ENCODE data around the gene NUP85.

Gene NUP85

DNA sequence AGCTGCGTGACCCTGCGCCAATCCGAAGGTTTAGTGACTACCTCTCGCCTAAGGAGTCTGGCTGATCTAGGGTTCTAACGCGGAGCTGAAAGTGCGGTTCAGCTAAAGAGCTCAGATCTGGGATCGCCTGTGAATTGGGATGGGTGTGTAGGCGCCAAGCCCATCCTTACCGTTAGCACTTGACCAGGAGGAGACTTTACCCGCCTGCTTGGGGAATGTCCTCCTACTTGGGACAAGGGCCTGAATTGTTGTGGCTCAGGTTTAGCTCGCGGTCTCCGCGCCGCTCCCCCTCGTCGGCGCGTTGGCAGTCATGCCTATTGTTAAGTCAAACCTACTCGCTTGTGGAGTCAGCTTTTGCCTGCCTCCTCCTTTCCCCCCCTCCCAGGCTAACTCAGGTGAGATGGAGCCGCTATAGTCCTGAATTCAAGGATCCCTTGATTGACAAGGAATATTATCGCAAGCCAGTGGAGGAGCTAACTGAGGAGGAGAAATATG is 56.7 kb downstream of the NUP85 start:
- WGBS, 2 donors (ENCODE audit: extremely low coverage in 2 of 2, insufficient read length in 2 of 2, insufficient replicate concordance in 1 of 2), result no CpG with 5 or more reads among the region's 23 CpGs
- H3K27me3 ChIP-seq (ENCODE audit: control insufficient read depth in 3 of 3, insufficient read depth in 3 of 3, low read depth in 1 of 3, low read length in 3 of 3), result no peaks in the 10 kb centered on the region
- H2BK12ac ChIP-seq (ENCODE audit: low read length), result no peak overlapping the region
- peak overlapping the region; percentile 98 for H3K23ac ChIP-seq (ENCODE audit: low read depth, low read length, poor library complexity)
- no peak overlapping the region for H2BK15ac ChIP-seq (ENCODE audit: low read length)
- H3K27ac ChIP-seq (replicated peaks; ENCODE audit: low read length), result peak overlapping the region; percentile 66
- H3K4me2 ChIP-seq (ENCODE audit: insufficient read depth, low read length, poor library complexity, severe bottlenecking), result peak overlapping the region; percentile 84
- no peak overlapping the region for H3K4ac ChIP-seq (ENCODE audit: low read length)
- H3K14ac ChIP-seq (ENCODE audit: low read length), result no peak overlapping the region
- H2BK120ac ChIP-seq (ENCODE audit: low read depth, low read length), result no peak overlapping the region
- no peak for DNase-seq (ENCODE audit: low spot score)
- H3K9ac ChIP-seq (ENCODE audit: low read depth, low read length, poor library complexity), result peak overlapping the region; percentile 93
- H2BK5ac ChIP-seq (ENCODE audit: low read length), result peak overlapping the region; percentile 95
- H3K4me3 ChIP-seq (ENCODE audit: low read length in 2 of 2), result peak overlapping the region; percentile 95 to 97
- H3K36me3 ChIP-seq (replicated peaks in 1 of 2; ENCODE audit: control insufficient read depth in 2 of 2, insufficient read depth in 2 of 2, low read length in 2 of 2), result peaks cover 26 to 47% of the 10 kb centered on the region in 2 donors
- H4K91ac ChIP-seq (ENCODE audit: low read depth, low read length, poor library complexity), result no peak overlapping the region
- peak overlapping the region; percentile 64 for H2AK5ac ChIP-seq (ENCODE audit: low read depth, low read length)
- peaks cover 18% of the 10 kb centered on the region for H3K79me1 ChIP-seq (ENCODE audit: low read depth, low read length)
- no peaks in the 10 kb centered on the region for H3K9me3 ChIP-seq (replicated peaks in 1 of 2; ENCODE audit: control insufficient read depth in 2 of 2, insufficient read depth in 1 of 2, low read depth in 1 of 2, low read length in 2 of 2)
- peak overlapping the region; percentile 94 for H2AFZ ChIP-seq (ENCODE audit: low read length)
- no peak overlapping the region for H4K8ac ChIP-seq (ENCODE audit: low read depth, low read length)
- no peak overlapping the region for H3K18ac ChIP-seq (ENCODE audit: low read length)
- peaks cover 7 to 12% of the 10 kb centered on the region in 2 donors for H3K4me1 ChIP-seq (ENCODE audit: control insufficient read depth in 2 of 2, insufficient read depth in 1 of 2, low read depth in 1 of 2, low read length in 2 of 2)

DNA sequence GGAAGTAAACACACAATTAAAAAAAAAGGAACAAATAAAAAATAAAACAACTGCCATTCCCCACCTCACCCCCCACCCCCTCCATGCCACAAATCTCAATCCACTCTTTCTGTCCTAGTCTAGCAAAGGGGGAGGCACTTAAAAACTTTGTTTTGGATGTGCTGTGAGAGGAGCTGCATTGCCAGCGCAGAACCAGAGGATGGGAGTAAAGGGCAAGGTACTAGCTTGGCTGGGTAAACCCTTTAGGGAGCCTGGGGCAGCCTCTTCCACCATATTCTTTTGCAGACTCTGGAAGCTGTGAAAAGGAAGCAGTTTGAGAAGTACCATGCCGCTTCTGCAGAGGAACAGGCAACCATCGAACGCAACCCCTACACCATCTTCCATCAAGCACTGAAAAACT is 57.6 kb downstream of the NUP85 start:
- peak overlapping the region in 1 of 2 donors; percentile 97 for H3K4me3 ChIP-seq (ENCODE audit: low read length in 2 of 2)
- no CpG with 5 or more reads among the region's 4 CpGs for WGBS, 2 donors (ENCODE audit: extremely low coverage in 2 of 2, insufficient read length in 2 of 2, insufficient replicate concordance in 1 of 2)
- H3K27ac ChIP-seq (replicated peaks; ENCODE audit: low read length), result no peak overlapping the region
- H3K9ac ChIP-seq (ENCODE audit: low read depth, low read length, poor library complexity), result no peak overlapping the region
- no peak overlapping the region for H3K18ac ChIP-seq (ENCODE audit: low read length)
- H3K36me3 ChIP-seq (replicated peaks in 1 of 2; ENCODE audit: control insufficient read depth in 2 of 2, insufficient read depth in 2 of 2, low read length in 2 of 2), result peaks cover 26 to 52% of the 10 kb centered on the region in 2 donors
- H3K9me3 ChIP-seq (replicated peaks in 1 of 2; ENCODE audit: control insufficient read depth in 2 of 2, insufficient read depth in 1 of 2, low read depth in 1 of 2, low read length in 2 of 2), result no peaks in the 10 kb centered on the region
- no peak overlapping the region for H3K23ac ChIP-seq (ENCODE audit: low read depth, low read length, poor library complexity)
- H2BK12ac ChIP-seq (ENCODE audit: low read length), result no peak overlapping the region
- no peaks in the 10 kb centered on the region for H3K27me3 ChIP-seq (ENCODE audit: control insufficient read depth in 3 of 3, insufficient read depth in 3 of 3, low read depth in 1 of 3, low read length in 3 of 3)
- H3K79me1 ChIP-seq (ENCODE audit: low read depth, low read length), result peaks cover 19% of the 10 kb centered on the region
- no peak overlapping the region for H2BK120ac ChIP-seq (ENCODE audit: low read depth, low read length)
- H2BK5ac ChIP-seq (ENCODE audit: low read length), result no peak overlapping the region
- no peak overlapping the region for H3K4me2 ChIP-seq (ENCODE audit: insufficient read depth, low read length, poor library complexity, severe bottlenecking)
- no peak overlapping the region for H3K4ac ChIP-seq (ENCODE audit: low read length)
- H2AK5ac ChIP-seq (ENCODE audit: low read depth, low read length), result no peak overlapping the region
- no peak overlapping the region for H2BK15ac ChIP-seq (ENCODE audit: low read length)
- H4K91ac ChIP-seq (ENCODE audit: low read depth, low read length, poor library complexity), result no peak overlapping the region
- no peak overlapping the region for H4K8ac ChIP-seq (ENCODE audit: low read depth, low read length)
- DNase-seq (ENCODE audit: low spot score), result no peak
- H2AFZ ChIP-seq (ENCODE audit: low read length), result no peak overlapping the region
- no peak overlapping the region for H3K14ac ChIP-seq (ENCODE audit: low read length)
- peaks cover 7 to 12% of the 10 kb centered on the region in 2 donors for H3K4me1 ChIP-seq (ENCODE audit: control insufficient read depth in 2 of 2, insufficient read depth in 1 of 2, low read depth in 1 of 2, low read length in 2 of 2)

DNA sequence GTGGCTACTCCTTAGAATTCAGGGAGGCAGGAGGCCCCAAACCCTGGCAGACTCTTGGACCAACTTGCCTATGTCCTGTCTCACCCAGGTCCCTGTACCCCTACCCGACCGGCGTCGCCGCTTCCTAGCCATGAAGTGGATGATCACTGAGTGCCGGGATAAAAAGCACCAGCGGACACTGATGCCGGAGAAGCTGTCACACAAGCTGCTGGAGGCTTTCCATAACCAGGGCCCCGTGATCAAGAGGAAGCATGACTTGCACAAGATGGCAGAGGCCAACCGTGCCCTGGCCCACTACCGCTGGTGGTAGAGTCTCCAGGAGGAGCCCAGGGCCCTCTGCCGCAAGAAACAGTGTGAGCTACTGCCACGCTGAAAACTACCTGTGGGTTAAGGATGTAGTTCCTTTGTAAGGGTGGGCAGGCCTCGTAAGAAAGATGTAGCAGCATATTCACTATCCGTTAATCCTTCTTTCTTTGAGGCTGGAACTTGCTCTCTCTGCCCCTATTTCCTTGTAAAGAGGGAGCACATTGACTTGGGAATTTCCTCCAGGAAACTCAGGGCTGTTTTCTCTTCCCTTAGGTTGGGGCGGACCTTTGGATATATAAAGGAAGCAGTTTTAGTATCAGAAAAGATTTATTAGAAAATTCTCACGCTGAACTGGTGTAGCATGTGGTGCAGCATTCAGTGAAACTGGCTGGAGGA is 60.3 kb downstream of the NUP85 start:
- Histone ChIP-seq H3K4me3 (ENCODE audit: low read length in 2 of 2) (no peak overlapping the region), H3K79me1 (ENCODE audit: low read depth, low read length) (peaks cover 10% of the 10 kb centered on the region), H3K27me3 (ENCODE audit: control insufficient read depth in 3 of 3, insufficient read depth in 3 of 3, low read depth in 1 of 3, low read length in 3 of 3) (no peaks in the 10 kb centered on the region), H2BK120ac (ENCODE audit: low read depth, low read length) (no peak overlapping the region), H2BK15ac (ENCODE audit: low read length) (no peak overlapping the region), H3K23ac (ENCODE audit: low read depth, low read length, poor library complexity) (no peak overlapping the region), H3K4ac (ENCODE audit: low read length) (no peak overlapping the region), H2AFZ (ENCODE audit: low read length) (no peak overlapping the region), H3K4me1 (ENCODE audit: control insufficient read depth in 2 of 2, insufficient read depth in 1 of 2, low read depth in 1 of 2, low read length in 2 of 2) (peaks cover 5 to 6% of the 10 kb centered on the region in 2 donors), H2BK12ac (ENCODE audit: low read length) (no peak overlapping the region), H2AK5ac (ENCODE audit: low read depth, low read length) (no peak overlapping the region), H3K9ac (ENCODE audit: low read depth, low read length, poor library complexity) (no peak overlapping the region), H3K4me2 (ENCODE audit: insufficient read depth, low read length, poor library complexity, severe bottlenecking) (no peak overlapping the region), H4K8ac (ENCODE audit: low read depth, low read length) (no peak overlapping the region), H3K9me3 (replicated peaks in 1 of 2; ENCODE audit: control insufficient read depth in 2 of 2, insufficient read depth in 1 of 2, low read depth in 1 of 2, low read length in 2 of 2) (no peaks in the 10 kb centered on the region), H3K14ac (ENCODE audit: low read length) (no peak overlapping the region), H4K91ac (ENCODE audit: low read depth, low read length, poor library complexity) (no peak overlapping the region), H3K27ac (replicated peaks; ENCODE audit: low read length) (no peak overlapping the region), H3K36me3 (replicated peaks in 1 of 2; ENCODE audit: control insufficient read depth in 2 of 2, insufficient read depth in 2 of 2, low read length in 2 of 2) (peaks cover 26 to 52% of the 10 kb centered on the region in 2 donors), H3K18ac (ENCODE audit: low read length) (no peak overlapping the region), H2BK5ac (ENCODE audit: low read length) (no peak overlapping the region)
- no peak for DNase-seq (ENCODE audit: low spot score)
- WGBS, 2 donors (ENCODE audit: extremely low coverage in 2 of 2, insufficient read length in 2 of 2, insufficient replicate concordance in 1 of 2), result no CpG with 5 or more reads among the region's 17 CpGs

DNA sequence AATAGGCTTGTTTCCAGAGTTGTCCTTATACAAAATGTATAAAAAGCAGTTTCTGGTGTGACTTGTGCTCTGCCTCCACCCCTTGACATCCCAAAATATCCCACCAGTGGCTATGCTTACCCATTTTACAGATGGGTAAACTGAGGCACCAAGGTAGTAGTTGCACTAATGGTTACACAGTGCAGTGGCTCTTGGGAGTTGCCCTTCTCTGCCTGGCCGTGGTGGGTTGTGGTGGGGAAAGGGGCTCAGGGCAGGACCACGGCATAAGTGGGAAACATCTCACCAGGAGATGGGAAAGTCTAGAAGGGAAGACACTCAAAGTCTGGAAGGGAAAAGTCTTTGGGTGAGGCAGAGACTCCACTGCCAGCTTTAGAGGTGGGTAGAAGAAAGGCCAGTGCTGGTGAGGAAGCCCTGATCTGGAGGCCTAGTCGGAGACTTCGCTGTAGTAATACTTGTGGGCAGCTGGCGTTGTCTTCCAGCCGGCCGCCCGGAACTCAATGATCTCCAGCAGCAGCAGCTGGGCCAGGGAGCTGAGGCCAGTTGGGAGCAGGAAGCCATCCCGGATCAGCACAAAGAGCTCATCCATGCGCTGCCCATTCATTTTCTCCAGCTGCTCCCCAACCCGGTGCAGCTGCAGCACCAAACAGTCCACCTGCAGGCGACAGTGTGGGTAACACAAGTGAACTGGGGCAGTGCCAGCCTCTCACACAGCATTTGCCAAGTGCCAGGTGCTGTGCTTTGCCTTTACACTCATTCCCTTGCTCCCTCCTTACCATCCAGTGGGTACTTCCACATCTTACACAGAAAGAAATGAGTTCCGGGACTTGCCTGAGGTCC is 61.1 kb downstream of the NUP85 start:
- peaks cover 5 to 6% of the 10 kb centered on the region in 2 donors for H3K4me1 ChIP-seq (ENCODE audit: control insufficient read depth in 2 of 2, insufficient read depth in 1 of 2, low read depth in 1 of 2, low read length in 2 of 2)
- H2AFZ ChIP-seq (ENCODE audit: low read length), result no peak overlapping the region
- no peaks in the 10 kb centered on the region for H3K9me3 ChIP-seq (replicated peaks in 1 of 2; ENCODE audit: control insufficient read depth in 2 of 2, insufficient read depth in 1 of 2, low read depth in 1 of 2, low read length in 2 of 2)
- no peak for DNase-seq (ENCODE audit: low spot score)
- H2AK5ac ChIP-seq (ENCODE audit: low read depth, low read length), result no peak overlapping the region
- no peak overlapping the region for H3K4ac ChIP-seq (ENCODE audit: low read length)
- H2BK5ac ChIP-seq (ENCODE audit: low read length), result no peak overlapping the region
- H4K8ac ChIP-seq (ENCODE audit: low read depth, low read length), result no peak overlapping the region
- peaks cover 26 to 52% of the 10 kb centered on the region in 2 donors for H3K36me3 ChIP-seq (replicated peaks in 1 of 2; ENCODE audit: control insufficient read depth in 2 of 2, insufficient read depth in 2 of 2, low read length in 2 of 2)
- H3K9ac ChIP-seq (ENCODE audit: low read depth, low read length, poor library complexity), result no peak overlapping the region
- no peak overlapping the region for H2BK15ac ChIP-seq (ENCODE audit: low read length)
- no peaks in the 10 kb centered on the region for H3K27me3 ChIP-seq (ENCODE audit: control insufficient read depth in 3 of 3, insufficient read depth in 3 of 3, low read depth in 1 of 3, low read length in 3 of 3)
- H3K27ac ChIP-seq (replicated peaks; ENCODE audit: low read length), result no peak overlapping the region
- no peak overlapping the region for H3K23ac ChIP-seq (ENCODE audit: low read depth, low read length, poor library complexity)
- no CpG with 5 or more reads among the region's 13 CpGs for WGBS, 2 donors (ENCODE audit: extremely low coverage in 2 of 2, insufficient read length in 2 of 2, insufficient replicate concordance in 1 of 2)
- no peak overlapping the region for H3K4me2 ChIP-seq (ENCODE audit: insufficient read depth, low read length, poor library complexity, severe bottlenecking)
- peaks cover 6% of the 10 kb centered on the region for H3K79me1 ChIP-seq (ENCODE audit: low read depth, low read length)
- no peak overlapping the region for H2BK12ac ChIP-seq (ENCODE audit: low read length)
- no peak overlapping the region for H4K91ac ChIP-seq (ENCODE audit: low read depth, low read length, poor library complexity)
- H3K18ac ChIP-seq (ENCODE audit: low read length), result no peak overlapping the region
- no peak overlapping the region for H3K14ac ChIP-seq (ENCODE audit: low read length)
- no peak overlapping the region for H3K4me3 ChIP-seq (ENCODE audit: low read length in 2 of 2)
- no peak overlapping the region for H2BK120ac ChIP-seq (ENCODE audit: low read depth, low read length)

All from neuronal stem cell (in vitro differentiated cells).